ENCODE results near the gene GNG3. TPM values are rescaled to one million over a fixed set of nuclear protein-coding genes. Genes with fewer than 3 reads are reported as not detected.
"Not testable (repeated sequence)": the region's sequence is repeated elsewhere in the genome, so short reads cannot be mapped to it uniquely, and the experiment has no call there.

The GNG3 gene
- total RNA-seq: not detected in 2 replicates

DNA sequence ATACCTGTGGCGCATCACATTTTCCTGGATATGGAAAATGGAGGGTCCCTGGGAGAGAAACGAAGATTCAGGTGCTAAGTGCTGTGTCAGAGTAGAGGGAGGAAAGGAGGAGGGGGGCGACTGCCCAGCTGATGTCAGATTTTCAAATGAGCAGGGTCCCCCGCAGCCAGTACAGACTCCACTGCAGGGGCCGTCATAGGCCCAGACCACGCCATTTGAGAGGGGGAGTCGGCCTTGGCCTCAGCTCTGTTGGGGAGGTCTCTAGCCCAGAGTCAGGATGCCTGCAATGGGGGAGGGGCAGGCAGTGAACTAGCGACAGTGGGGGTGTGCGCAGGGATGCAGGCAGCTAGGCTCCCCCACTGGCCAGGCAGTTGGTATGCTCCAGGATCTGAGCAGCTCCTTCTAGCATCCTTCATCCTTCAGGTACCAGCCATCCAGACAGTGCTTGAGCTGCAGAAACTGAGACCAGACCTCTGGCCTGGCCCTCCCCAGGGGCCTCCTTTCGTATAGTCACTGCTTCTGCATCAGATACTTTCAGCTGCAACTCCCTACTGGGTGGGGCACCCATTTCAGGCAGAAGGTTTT, at the start of gene GNG3, which contains the start of gene BSCL2:
TSS of gene GNG3 (plus strand) at position 400 of the 585 bp plus-strand sequence. CDS start 620 bp downstream, outside the sequence.
TSS of gene BSCL2 (minus strand) at position 148 of the 585 bp plus-strand sequence. CDS start 229 bp downstream, outside the sequence.
- no peak for DNase-seq (ENCODE audit: low read depth)

DNA sequence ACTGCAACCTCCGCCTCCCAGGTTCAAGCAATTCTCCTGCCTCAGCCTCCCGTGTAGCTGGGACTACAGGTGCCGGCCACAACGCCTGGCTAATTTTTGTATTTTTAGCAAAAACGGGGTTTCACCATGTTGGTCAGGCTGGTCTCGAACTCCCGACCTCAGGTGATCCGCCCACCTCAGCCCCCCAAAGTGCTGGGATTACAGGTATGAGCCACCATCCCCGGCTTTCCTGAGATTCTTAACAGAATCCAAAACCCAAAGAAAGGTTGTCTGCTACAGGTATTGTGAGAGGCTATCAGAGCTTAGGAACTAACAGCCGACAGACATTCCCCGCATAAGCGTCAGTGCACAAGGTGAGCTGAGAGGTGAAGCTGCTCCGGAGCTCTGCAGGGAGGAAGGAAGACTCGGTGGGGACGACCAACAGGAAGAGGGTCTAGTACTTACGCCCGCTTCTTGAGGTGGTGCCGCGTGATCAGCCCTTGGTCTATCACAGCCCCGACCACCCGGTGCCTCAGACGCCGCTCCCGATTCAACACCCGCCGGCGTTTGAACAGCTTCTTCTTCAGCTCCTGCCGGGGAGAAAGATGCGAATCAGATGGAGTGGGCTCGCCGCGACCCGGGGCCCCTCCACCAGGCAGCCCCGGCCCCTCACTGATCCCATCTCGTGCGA, 42.9 kb upstream of the GNG3 start:
- peak; percentile 71 for DNase-seq (ENCODE audit: low read depth)

- peak; percentile 74 for DNase-seq (ENCODE audit: low read depth)
Observed at GRCh38 chr11:62665075-62665598, 42.3 kb upstream of the GNG3 start, which contains the start of the genes C11orf98 and CSKMT. Gene C11orf98, minus strand, starts transcription at chr11:62665210. Its CDS starts 41 bp downstream, at chr11:62665169. Gene CSKMT, plus strand, starts transcription at chr11:62665312. Its CDS starts 568 bp downstream, at chr11:62665880.

- peak; percentile 48 for DNase-seq (ENCODE audit: low read depth)
Observed at GRCh38 chr11:62665599-62666258, 41.7 kb upstream of the GNG3 start.

GRCh38 chr11:62666259-62666926, 41.1 kb upstream of the GNG3 start:
- DNase-seq (ENCODE audit: low read depth): no peak

DNA sequence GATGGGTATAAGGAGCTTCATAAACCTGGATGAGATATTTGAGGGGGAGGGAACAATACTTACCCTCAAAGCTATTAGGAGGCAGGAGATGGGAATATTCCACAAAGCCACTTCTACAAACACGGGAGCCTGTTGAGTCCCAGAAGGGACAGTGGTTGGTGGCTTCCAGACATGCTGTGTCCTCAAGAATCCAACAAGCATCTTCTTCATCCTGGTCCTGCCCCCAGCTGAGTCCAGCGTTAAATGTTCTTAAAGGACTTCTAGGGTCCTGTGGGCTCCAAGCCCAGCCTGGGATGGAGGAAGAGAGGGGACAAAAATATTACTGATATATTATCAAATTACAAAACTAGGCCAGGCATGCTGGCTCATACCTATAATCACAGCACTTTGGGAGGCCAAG, 40.0 kb upstream of the GNG3 start:
- DNase-seq (ENCODE audit: low read depth): no peak

DNA sequence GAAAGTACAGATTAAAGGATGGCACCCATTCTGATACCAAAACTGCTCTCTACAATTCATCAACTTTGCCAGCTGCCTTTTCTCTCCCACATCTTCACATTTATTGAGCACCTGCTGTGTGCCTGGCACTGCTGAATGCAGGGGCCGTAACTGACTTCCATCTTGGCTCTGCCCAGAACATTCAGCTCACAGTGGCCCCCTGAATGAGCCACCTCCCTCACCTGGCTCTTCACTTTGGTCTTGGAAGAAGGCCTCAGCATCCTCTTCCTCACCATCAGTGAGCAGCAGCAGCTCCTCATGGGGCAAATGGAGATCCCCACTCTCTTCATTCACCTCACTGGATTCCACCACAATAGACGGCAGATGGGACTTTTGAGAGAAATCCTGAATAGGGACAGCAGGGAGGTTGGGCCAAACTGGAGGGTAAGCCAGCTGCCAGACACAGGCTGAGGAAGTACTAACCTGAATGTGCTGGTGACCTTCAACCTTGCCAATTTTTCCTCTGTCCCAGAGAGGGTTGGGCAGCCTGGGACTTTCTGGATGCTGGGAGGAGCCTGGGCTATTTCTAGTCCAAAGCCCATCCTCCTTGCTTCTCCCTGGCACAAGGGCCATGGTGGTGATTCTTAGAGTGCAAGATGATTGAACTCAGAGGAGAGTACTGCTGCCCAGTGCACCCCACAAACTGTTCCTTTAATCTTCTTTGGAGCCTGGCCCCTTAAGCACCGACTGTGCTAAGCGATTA, 37.9 kb upstream of the GNG3 start:
- DNase-seq (ENCODE audit: low read depth): no peak

DNA sequence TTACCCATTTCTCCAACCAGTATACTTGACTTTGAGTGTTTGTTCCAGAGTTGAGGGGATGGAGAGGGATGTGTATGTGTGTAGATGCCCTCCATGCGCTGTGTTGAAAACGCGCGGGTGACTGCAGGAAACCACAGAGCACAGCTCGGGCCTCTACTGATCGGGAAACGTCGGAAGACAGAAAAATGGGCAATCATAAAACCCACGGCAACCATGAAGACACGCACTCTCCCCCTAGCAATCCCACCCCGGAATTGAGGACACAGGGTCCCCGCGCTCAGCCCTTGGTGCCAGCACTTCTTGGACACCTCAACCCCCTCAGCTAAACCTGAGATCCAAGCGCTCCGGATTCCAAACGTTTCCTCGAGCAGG, 36.3 kb upstream of the GNG3 start:
- peak; percentile 33 for DNase-seq (ENCODE audit: low read depth)

GRCh38 chr11:62671608-62672389, 35.7 kb upstream of the GNG3 start, which contains the start of the genes LBHD1 and UQCC3:
Gene LBHD1, minus strand, starts transcription at chr11:62672267. Its CDS starts 2,236 bp downstream, at chr11:62670031.
Gene UQCC3, plus strand, starts transcription at chr11:62671673. Its CDS starts 73 bp downstream, at chr11:62671746.
- peak; percentile 75 for DNase-seq (ENCODE audit: low read depth)

- no peak for DNase-seq (ENCODE audit: low read depth)
Observed at GRCh38 chr11:62673196-62673525, 34.3 kb upstream of the GNG3 start.

DNA sequence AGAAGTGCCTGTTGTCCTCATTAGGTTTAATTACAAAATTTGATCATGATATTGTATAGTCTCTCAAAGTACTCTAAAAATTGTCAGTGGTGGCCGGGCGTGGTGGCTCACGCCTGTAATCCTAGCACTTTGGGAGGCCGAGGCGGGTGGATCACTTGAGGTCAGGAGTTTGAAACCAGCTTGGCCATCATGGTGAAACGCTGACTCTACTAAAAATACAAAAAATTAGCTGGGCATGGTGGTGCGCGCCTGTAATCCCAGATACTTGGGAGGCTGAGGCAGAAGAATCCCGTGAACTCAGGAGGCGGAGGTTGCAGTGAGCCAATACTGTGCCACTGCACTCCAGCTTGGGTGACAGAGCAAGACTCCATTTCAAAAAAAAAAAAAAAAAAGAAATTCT, 32.1 kb upstream of the GNG3 start:
- not testable (repeated sequence) for DNase-seq (ENCODE audit: low read depth)

- DNase-seq (ENCODE audit: low read depth): no peak
Observed at GRCh38 chr11:62676698-62677097, 30.8 kb upstream of the GNG3 start.

DNA sequence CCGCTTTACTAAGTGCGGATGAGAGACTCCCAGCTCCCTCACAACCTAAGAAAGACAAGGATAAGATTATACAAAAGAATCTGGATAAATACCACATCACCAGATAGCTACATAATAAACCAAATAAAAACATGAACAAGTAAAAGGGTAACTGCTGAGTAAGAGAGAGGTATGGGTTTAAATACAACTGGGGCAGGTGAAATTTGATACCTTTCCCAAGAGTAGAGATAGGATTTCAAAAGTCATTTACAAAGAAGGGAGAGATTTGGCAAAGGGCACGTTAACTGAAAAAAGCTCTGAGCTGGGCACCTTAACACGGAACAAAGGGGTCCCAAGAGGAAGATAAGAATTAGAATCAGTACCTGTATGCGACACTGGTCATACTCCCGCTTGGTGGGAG, 30.3 kb upstream of the GNG3 start:
- DNase-seq (ENCODE audit: low read depth): no peak

DNA sequence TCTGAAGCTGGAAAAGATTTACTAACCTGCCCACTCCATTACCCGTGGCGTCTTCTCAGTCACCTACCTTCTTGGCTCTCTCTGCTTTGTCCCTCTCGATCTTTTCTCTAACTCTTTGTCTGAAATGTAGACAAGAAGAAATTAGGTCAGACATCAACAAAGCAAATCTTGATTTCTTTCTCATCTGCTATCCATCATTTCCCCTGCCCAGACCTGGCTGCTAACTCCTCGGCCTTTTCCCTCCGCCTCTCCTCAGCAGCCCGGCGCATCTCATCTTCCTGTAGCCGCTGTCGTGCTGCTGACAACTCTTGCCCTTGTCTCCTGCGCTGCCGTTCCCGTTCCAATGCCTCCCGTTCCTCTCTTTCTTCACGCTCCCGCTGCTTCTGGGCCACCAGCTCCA, 29.8 kb upstream of the GNG3 start:
- DNase-seq (ENCODE audit: low read depth): no peak

DNA sequence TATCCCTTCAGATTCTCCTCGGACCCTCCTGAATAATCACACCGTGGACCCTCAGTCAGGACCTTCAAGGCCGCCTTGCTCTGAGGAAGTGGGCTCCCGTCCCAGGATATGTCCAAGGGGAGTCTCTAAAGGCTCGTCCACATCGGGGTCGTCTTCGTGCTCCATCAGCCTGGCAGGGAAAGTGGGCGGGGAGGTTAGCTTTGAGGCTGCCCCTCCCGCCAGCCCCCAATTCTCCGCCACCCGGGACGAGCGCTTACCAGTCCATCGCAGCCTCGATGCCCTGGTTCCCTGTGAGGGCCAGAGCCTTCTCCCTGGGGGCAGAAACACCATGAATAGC, 29.1 kb upstream of the GNG3 start:
- DNase-seq (ENCODE audit: low read depth): no peak

DNA sequence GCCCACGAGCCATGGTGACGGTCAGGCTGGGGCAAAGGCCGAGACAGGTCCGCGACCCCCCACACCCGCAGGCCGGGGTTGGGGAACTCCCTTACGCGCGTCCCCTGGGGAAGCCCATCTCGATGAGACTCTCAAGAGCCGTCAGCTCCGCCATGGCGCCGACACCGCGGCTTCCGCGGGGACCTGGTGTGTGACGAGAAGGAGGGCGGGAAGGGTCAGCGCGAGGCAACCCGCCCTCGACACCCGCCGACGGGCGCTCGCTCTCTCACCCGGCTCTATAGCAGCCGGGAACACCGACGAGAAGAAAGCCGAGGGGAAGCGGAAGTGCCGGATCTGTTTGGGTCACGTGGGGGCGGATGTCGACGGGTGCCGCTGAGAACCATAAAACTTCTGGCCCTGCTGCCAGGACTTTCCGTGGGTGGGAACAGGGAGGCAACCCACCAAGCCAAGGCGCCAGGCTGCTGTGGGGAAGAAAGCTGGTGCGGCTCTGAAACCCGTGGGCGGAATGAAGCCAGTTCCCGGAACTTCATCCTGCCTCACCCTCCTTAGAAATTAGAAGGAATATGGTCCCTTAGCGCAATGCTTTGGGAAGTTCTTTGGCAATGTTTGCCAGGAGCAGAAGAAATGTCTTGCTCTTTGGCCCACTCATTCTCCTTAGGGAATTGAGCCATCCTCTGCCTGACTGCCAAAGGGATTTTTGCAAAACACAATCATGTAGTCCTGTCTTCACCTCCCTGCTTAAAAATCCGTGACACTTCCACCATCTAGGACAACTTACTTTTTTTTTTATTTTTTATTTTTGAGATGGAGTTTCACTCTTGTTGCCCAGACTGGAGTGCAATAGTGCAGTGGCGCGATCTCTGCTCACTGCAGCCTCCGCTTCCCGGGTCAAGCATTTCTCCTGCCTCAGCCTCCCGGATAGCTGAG, 28.4 kb upstream of the GNG3 start, which contains the start of gene UBXN1:
TSS of gene UBXN1 (minus strand) at position 304 of the 927 bp plus-strand sequence. CDS start at position 154, 150 bp downstream.
- DNase-seq (ENCODE audit: low read depth): peak; percentile 75

- peak; percentile 82 for DNase-seq (ENCODE audit: low read depth)
Observed at GRCh38 chr11:62680825-62681240, 26.6 kb upstream of the GNG3 start.

- DNase-seq (ENCODE audit: low read depth): no peak
Observed at GRCh38 chr11:62682518-62682917, 25.0 kb upstream of the GNG3 start.
